ENCODE data around the gene CCHCR1.
"Not testable (repeated sequence)": the region's sequence is repeated elsewhere in the genome, so short reads cannot be mapped to it uniquely, and the experiment has no call there.

The CCHCR1 gene

GRCh38 chr6:31157513-31158139 lies at the start of gene CCHCR1:
Gene CCHCR1, minus strand, starts transcription at chr6:31157802. Its CDS starts 202 bp downstream, at chr6:31157600.
- no peak for DNase-seq (ENCODE audit: low read depth)

GRCh38 chr6:31205638-31206037 lies 48.0 kb upstream of the CCHCR1 start:
- no peak for DNase-seq (ENCODE audit: low read depth)

GRCh38 chr6:31204751-31205145 lies 47.1 kb upstream of the CCHCR1 start:
- DNase-seq (ENCODE audit: low read depth) = no peak

GRCh38 chr6:31203345-31203979 lies 45.9 kb upstream of the CCHCR1 start:
- DNase-seq (ENCODE audit: low read depth) = peak; percentile 61

GRCh38 chr6:31202259-31203166 lies 44.9 kb upstream of the CCHCR1 start:
- no peak for DNase-seq (ENCODE audit: low read depth)

GRCh38 chr6:31199105-31199452 lies 41.5 kb upstream of the CCHCR1 start:
- DNase-seq (ENCODE audit: low read depth) = not testable (repeated sequence)

GRCh38 chr6:31197559-31198305 lies 40.1 kb upstream of the CCHCR1 start:
- DNase-seq (ENCODE audit: low read depth) = peak; percentile 87

- DNase-seq (ENCODE audit: low read depth) = not testable (repeated sequence)
Observed at GRCh38 chr6:31196251-31197022, 38.8 kb upstream of the CCHCR1 start.

GRCh38 chr6:31195308-31195979 lies 37.8 kb upstream of the CCHCR1 start:
- not testable (repeated sequence) for DNase-seq (ENCODE audit: low read depth)

GRCh38 chr6:31194061-31194834 lies 36.6 kb upstream of the CCHCR1 start:
- DNase-seq (ENCODE audit: low read depth) = no peak

- DNase-seq (ENCODE audit: low read depth) = no peak
Observed at GRCh38 chr6:31193206-31193605, 35.6 kb upstream of the CCHCR1 start.

- peak; percentile 49 for DNase-seq (ENCODE audit: low read depth)
Observed at GRCh38 chr6:31192431-31193105, 35.0 kb upstream of the CCHCR1 start.

- no peak for DNase-seq (ENCODE audit: low read depth)
Observed at GRCh38 chr6:31190488-31190887, 32.9 kb upstream of the CCHCR1 start.

- not testable (repeated sequence) for DNase-seq (ENCODE audit: low read depth)
Observed at GRCh38 chr6:31189223-31189622, 31.6 kb upstream of the CCHCR1 start.

- no peak for DNase-seq (ENCODE audit: low read depth)
Observed at GRCh38 chr6:31187780-31188194, 30.2 kb upstream of the CCHCR1 start.

GRCh38 chr6:31186052-31186734 lies 28.6 kb upstream of the CCHCR1 start:
- DNase-seq (ENCODE audit: low read depth) = no peak

GRCh38 chr6:31185695-31186051 lies 28.1 kb upstream of the CCHCR1 start:
- not testable (repeated sequence) for DNase-seq (ENCODE audit: low read depth)

- not testable (repeated sequence) for DNase-seq (ENCODE audit: low read depth)
Observed at GRCh38 chr6:31183859-31184258, 26.3 kb upstream of the CCHCR1 start.

- not testable (repeated sequence) for DNase-seq (ENCODE audit: low read depth)
Observed at GRCh38 chr6:31183287-31183686, 25.7 kb upstream of the CCHCR1 start.
